Tibial artery (tissue), 4 donors: Measurements from ENCODE around the gene STK40.

Experiments
- DNase-seq, 2 donors: peaks; one replicate each; pipeline ENCODE4 v3.0.0-alpha.2; 2019
- H3K27ac ChIP-seq, 2 donors: fragments of 200-600 bp; sonication (generic) in 1 of 2; 1 replicate in 1 of 2; 2 replicates in 1 of 2; pipeline ENCODE4 v1.5.1; 2018 to 2019; ENCODE audit warnings: mild to moderate bottlenecking in 1 of 2
- H3K27me3 ChIP-seq, 2 donors: fragments of 200-600 bp; sonication (generic) in 1 of 2; one replicate each; pipeline versions ENCODE4 v1.5.1 to v1.6.0; 2016 to 2019
- H3K36me3 ChIP-seq, 3 donors: fragments of 200-600 bp; sonication (generic) in 2 of 3; one replicate each; pipeline ENCODE4 v1.5.1; 2016 to 2019; ENCODE audit warnings: mild to moderate bottlenecking in 2 of 3
- H3K4me1 ChIP-seq, 4 donors: fragments of 200-600 bp; sonication (generic) in 2 of 4; 1 replicate in 3 of 4; 2 replicates in 1 of 4; pipeline ENCODE4 v1.5.1; 2016 to 2019
- H3K4me3 ChIP-seq, 2 donors: fragments of 200-600 bp; sonication (generic) in 1 of 2; 1 replicate in 1 of 2; 2 replicates in 1 of 2; pipeline ENCODE4 v1.5.1; 2018 to 2019; ENCODE audit warnings: mild to moderate bottlenecking in 2 of 2
- H3K9me3 ChIP-seq, 3 donors: fragments of 200-600 bp; sonication (generic) in 1 of 3; one replicate each; pipeline ENCODE4 v1.5.1; 2016 to 2019
- CTCF ChIP-seq, 2 experiments: fragments of 200-600 bp in 1 of 2; fragments of 450-650 bp in 1 of 2; IDR thresholded peaks; one replicate each; pipeline ENCODE4 v1.5.1; 2017 to 2019; ENCODE audit warnings: antibody characterized with exemption in 2 of 2, mild to moderate bottlenecking in 1 of 2, moderate library complexity in 1 of 2
- intact Hi-C: fragments of 100-400 bp; cut with DNase I; formaldehyde crosslinking; loops from one replicate; pipeline ENCODE4 v1.15.0; 2023; ENCODE audit warnings: low total_unique reads

STK40 gene

GRCh38 chr1:36415661-36416326 lies 30.1 kb upstream of the STK40 start:
- Histone ChIP-seq H3K4me1 (peaks cover 0 to 5% (median 2%) of the 10 kb centered on the region in 4 donors), H3K4me3 (no peak overlapping the region), H3K27me3 (no peaks in the 10 kb centered on the region), H3K36me3 (peaks cover 0 to 25% (median 5%) of the 10 kb centered on the region in 3 donors), H3K27ac (no peak overlapping the region), H3K9me3 (no peaks in the 10 kb centered on the region)
- no peak for TF ChIP-seq CTCF (IDR thresholded peaks at IDR 0.05)
- intact Hi-C loops = no loop called here
- no peak for DNase-seq

- Histone ChIP-seq H3K4me1 (no peaks in the 10 kb centered on the region), H3K4me3 (no peak overlapping the region), H3K27ac (no peak overlapping the region), H3K9me3 (no peaks in the 10 kb centered on the region), H3K27me3 (no peaks in the 10 kb centered on the region), H3K36me3 (peaks cover 0 to 25% (median 5%) of the 10 kb centered on the region in 3 donors)
- intact Hi-C loops = no loop called here
- no peak for DNase-seq
- no peak for TF ChIP-seq CTCF (IDR thresholded peaks at IDR 0.05)
These were observed 28.7 kb upstream of the STK40 start for GRCh38 chr1:36414384-36414783.

GRCh38 chr1:36411674-36412648 lies 26.2 kb upstream of the STK40 start:
- Histone ChIP-seq H3K27ac (no peak overlapping the region), H3K36me3 (peaks cover 0 to 7% (median 0%) of the 10 kb centered on the region in 3 donors), H3K27me3 (no peaks in the 10 kb centered on the region), H3K4me3 (no peak overlapping the region), H3K9me3 (no peaks in the 10 kb centered on the region), H3K4me1 (peaks cover 0 to 3% (median 0%) of the 10 kb centered on the region in 4 donors)
- DNase-seq = no peak
- no peak for TF ChIP-seq CTCF (IDR thresholded peaks at IDR 0.05)
- intact Hi-C loops = no loop called here

- H3K9me3 ChIP-seq = no peaks in the 10 kb centered on the region
- no peak overlapping the region for H3K4me3 ChIP-seq
- no peak for DNase-seq
- H3K36me3 ChIP-seq = no peaks in the 10 kb centered on the region
- intact Hi-C loops = no loop called here
- no peak overlapping the region for H3K27ac ChIP-seq
- H3K4me1 ChIP-seq = peaks cover 0 to 3% (median 0%) of the 10 kb centered on the region in 4 donors
- H3K27me3 ChIP-seq = no peaks in the 10 kb centered on the region
- no peak for TF ChIP-seq CTCF (IDR thresholded peaks at IDR 0.05)
These were observed 22.8 kb upstream of the STK40 start for GRCh38 chr1:36408479-36408878.

- H3K4me1 ChIP-seq = peaks cover 0 to 3% (median 0%) of the 10 kb centered on the region in 4 donors
- intact Hi-C loops = no loop called here
These were observed 20.7 kb upstream of the STK40 start for GRCh38 chr1:36406440-36406839.

More at GRCh38 chr1:36406440-36406839, 20.7 kb upstream of the STK40 start:
- no peak for TF ChIP-seq CTCF (IDR thresholded peaks at IDR 0.05)
- no peaks in the 10 kb centered on the region for H3K9me3 ChIP-seq
- no peak overlapping the region for H3K4me3 ChIP-seq
- no peak for DNase-seq
- no peaks in the 10 kb centered on the region for H3K36me3 ChIP-seq
- no peak overlapping the region for H3K27ac ChIP-seq
- H3K27me3 ChIP-seq = no peaks in the 10 kb centered on the region
